ENCODE results near the gene MORF4L1.

- TF ChIP-seq CTCF (IDR thresholded peaks at IDR 0.05) = no peak
- no peak for TF ChIP-seq POLR2A (IDR thresholded peaks at IDR 0.05)
Observed at GRCh38 chr15:78923015-78923414, 50.3 kb downstream of the MORF4L1 start.
